Chondrocyte (in vitro differentiated cells): ENCODE data around the gene CACNB2. TPM values are rescaled to one million over a fixed set of nuclear protein-coding genes. Genes with fewer than 3 reads are reported as not detected.

Source experiments
- DNase-seq: peaks from one replicate; pipeline ENCODE4 v3.0.0; 2021; ENCODE audit warnings: mixed read lengths, low spot score
- H3K27ac Mint-ChIP-seq: one replicate; pipeline ENCODE4 v1.8.0; 2021; ENCODE audit warnings: mild to moderate bottlenecking, moderate library complexity, mixed read lengths; ENCODE audit not compliant: unreplicated experiment
- H3K27me3 Mint-ChIP-seq: 2 replicates; pipeline ENCODE4 v1.8.0; 2021; ENCODE audit warnings: low read depth, mixed read lengths
- H3K36me3 Mint-ChIP-seq: 2 replicates; pipeline ENCODE4 v1.8.0; 2021; ENCODE audit warnings: low read depth, mixed read lengths
- H3K4me1 Mint-ChIP-seq: 2 replicates; pipeline ENCODE4 v1.8.0; 2021; ENCODE audit warnings: low read depth, mild to moderate bottlenecking, mixed read lengths
- H3K4me3 Mint-ChIP-seq: one replicate; pipeline ENCODE4 v1.8.0; 2021; ENCODE audit warnings: mild to moderate bottlenecking, moderate library complexity, mixed read lengths; ENCODE audit not compliant: unreplicated experiment
- H3K9me3 Mint-ChIP-seq: 2 replicates; pipeline ENCODE4 v1.8.0; 2021; ENCODE audit warnings: low read depth, mixed read lengths
- CTCF ChIP-seq: fragments of 200-600 bp; sonication (generic); IDR thresholded peaks from 2 replicates; pipeline ENCODE4 v1.5.0; 2021; ENCODE audit warnings: antibody characterized with exemption, mild to moderate bottlenecking, moderate library complexity
- total RNA-seq: library from RNA; stranded (reverse); gene quantifications from 3 replicates; pipeline ENCODE4 v1.2.1, GENCODE V29; 2021

CACNB2 gene
- total RNA-seq, 1 donor from 2014 or later: 0.25 TPM

- Mint-ChIP-seq H3K27me3 (peaks cover 58% of the 10 kb centered on the region), H3K4me1 (peaks cover 2% of the 10 kb centered on the region), H3K4me3 (no peak overlapping the region), H3K9me3 (no peaks in the 10 kb centered on the region), H3K36me3 (no peaks in the 10 kb centered on the region), H3K27ac (no peak overlapping the region)
- no peak for TF ChIP-seq CTCF
- DNase-seq: no peak
These were observed 5.3 kb upstream of the CACNB2 start for GRCh38 chr10:18134921-18135320.

DNA sequence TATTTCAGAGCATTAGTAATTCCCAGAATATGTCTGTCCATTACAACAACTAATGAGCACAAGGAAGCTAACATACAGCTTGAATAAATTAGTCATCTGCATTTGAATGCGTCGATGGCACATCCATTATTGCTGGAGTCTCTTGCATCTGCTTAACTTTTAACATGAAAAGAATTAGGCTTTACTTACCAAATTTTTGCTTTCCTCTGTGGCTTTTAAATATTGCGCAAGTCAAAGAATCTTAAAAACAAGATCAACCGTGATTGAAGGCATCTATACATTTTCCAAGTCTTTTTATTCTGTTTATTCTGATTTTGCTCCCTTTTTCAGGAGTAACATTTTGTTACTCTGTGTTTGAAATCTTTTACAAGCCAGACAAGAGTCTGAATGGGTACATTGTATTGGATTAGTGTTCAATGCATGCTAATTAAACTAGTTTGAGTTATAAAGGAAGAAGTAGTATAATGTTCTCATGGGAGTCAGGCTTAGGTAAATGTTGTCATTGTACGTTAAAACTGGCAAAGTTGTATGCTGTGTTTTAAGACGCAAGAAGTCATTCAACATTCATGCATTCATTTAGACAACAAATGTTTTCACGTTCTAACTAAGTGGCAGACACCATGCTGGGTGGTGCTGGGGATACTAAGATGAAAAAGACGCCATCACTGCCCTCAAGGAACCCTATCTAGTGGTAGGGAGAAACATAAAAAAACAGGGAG is 4.0 kb upstream of the CACNB2 start:
- Mint-ChIP-seq H3K4me1 (peaks cover 4% of the 10 kb centered on the region), H3K27ac (no peak overlapping the region), H3K4me3 (no peak overlapping the region), H3K27me3 (peaks cover 54% of the 10 kb centered on the region), H3K9me3 (no peaks in the 10 kb centered on the region), H3K36me3 (no peaks in the 10 kb centered on the region)
- TF ChIP-seq CTCF: no peak
- no peak for DNase-seq

- TF ChIP-seq CTCF: no peak
- Mint-ChIP-seq H3K9me3 (no peaks in the 10 kb centered on the region), H3K36me3 (no peaks in the 10 kb centered on the region), H3K4me3 (no peak overlapping the region), H3K4me1 (peaks cover 6% of the 10 kb centered on the region), H3K27me3 (peaks cover 61% of the 10 kb centered on the region), H3K27ac (no peak overlapping the region)
- no peak for DNase-seq
These were observed 3.1 kb upstream of the CACNB2 start for GRCh38 chr10:18137111-18137510.

DNA sequence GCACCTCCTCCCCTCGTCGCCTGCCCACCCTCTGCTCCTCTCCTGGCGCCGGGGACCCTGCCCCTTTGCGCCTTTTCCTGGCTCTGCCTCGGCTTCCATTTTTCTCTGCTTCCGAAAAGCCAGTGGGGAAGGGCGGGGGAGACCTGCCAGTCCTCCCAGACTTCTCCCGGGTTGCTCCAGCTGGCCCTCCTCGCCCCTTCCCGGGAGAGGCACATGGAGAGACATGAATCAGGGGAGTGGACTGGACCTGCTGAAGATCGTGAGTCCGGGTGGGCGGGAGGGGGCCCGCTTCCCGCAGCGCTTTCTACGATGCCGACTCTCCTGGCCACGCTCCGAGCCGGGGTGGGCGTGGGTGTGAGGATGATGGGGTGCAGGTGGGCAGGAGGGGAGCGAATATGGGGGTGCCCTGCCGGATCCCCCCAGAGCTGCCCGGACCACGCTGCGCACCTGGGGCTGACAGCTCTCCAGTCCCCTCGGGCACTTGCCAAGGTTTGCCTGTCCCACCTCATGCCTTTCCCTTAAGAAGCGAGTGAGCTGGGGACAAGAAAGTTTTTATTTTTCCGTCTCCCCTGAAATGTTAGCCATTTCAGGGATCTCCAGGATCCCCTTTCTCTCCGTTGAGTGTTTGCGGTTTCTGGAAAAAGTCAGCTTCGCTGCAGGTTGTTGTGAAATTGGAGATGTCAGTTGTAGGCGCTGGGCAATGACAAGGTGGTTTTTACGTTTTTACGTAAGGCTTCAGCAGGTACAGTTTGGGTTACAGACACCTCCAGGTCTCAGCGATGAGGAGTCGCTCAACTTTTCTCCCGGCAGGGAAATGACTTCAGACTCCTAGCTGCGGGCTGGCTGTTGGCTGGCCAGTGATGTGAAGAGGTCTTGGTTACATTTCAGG is 977 bp downstream of the CACNB2 start:
- peaks cover 6% of the 10 kb centered on the region for H3K4me1 Mint-ChIP-seq
- DNase-seq: no peak
- H3K4me3 Mint-ChIP-seq: peak overlapping the region; percentile 71
- peaks cover 52% of the 10 kb centered on the region for H3K27me3 Mint-ChIP-seq
- no peaks in the 10 kb centered on the region for H3K9me3 Mint-ChIP-seq
- H3K36me3 Mint-ChIP-seq: no peaks in the 10 kb centered on the region
- H3K27ac Mint-ChIP-seq: no peak overlapping the region
- no peak for TF ChIP-seq CTCF

GRCh38 chr10:18142151-18142550 is 1.9 kb downstream of the CACNB2 start:
- H3K4me3 Mint-ChIP-seq: no peak overlapping the region
- H3K9me3 Mint-ChIP-seq: no peaks in the 10 kb centered on the region
- H3K27ac Mint-ChIP-seq: no peak overlapping the region
- H3K4me1 Mint-ChIP-seq: peaks cover 6% of the 10 kb centered on the region
- DNase-seq: no peak
- H3K36me3 Mint-ChIP-seq: no peaks in the 10 kb centered on the region
- peaks cover 47% of the 10 kb centered on the region for H3K27me3 Mint-ChIP-seq
- no peak for TF ChIP-seq CTCF
